Breast epithelium (tissue), 4 donors: ENCODE data around the gene ZNF43. TPM values are rescaled to one million over a fixed set of nuclear protein-coding genes. Genes with fewer than 3 reads are reported as not detected.
"Not testable (repeated sequence)": the region's sequence is repeated elsewhere in the genome, so short reads cannot be mapped to it uniquely, and the experiment has no call there.

ENCODE experiments used
- DNase-seq, 2 donors: peaks; one replicate each; pipeline ENCODE4 v3.0.0-alpha.2; 2019; ENCODE audit warnings: low spot score in 2 of 2
- H3K27ac ChIP-seq, 2 donors: fragments of 200-600 bp; sonication (generic) in 1 of 2; one replicate each; pipeline ENCODE4 v1.5.1; 2016 to 2019; ENCODE audit warnings: mild to moderate bottlenecking in 1 of 2
- H3K27me3 ChIP-seq, 2 donors: fragments of 200-600 bp; sonication (generic) in 1 of 2; one replicate each; pipeline versions ENCODE4 v1.5.1 to v1.6.0; 2017 to 2019; ENCODE audit warnings: control low read depth in 1 of 2, mild to moderate bottlenecking in 1 of 2
- H3K36me3 ChIP-seq: fragments of 200-600 bp; one replicate; pipeline ENCODE4 v1.5.1; 2019
- H3K4me1 ChIP-seq, 2 donors: fragments of 200-600 bp; sonication (generic); one replicate each; pipeline ENCODE4 v1.5.1; 2016 to 2019; ENCODE audit warnings: control low read depth in 1 of 2
- H3K4me3 ChIP-seq, 3 donors: fragments of 200-600 bp; sonication (generic); 1 replicate in 2 of 3; 2 replicates in 1 of 3; pipeline ENCODE4 v1.5.1; 2016 to 2019; ENCODE audit warnings: mild to moderate bottlenecking in 3 of 3, moderate library complexity in 2 of 3
- H3K9me3 ChIP-seq, 2 donors: fragments of 200-600 bp; sonication (generic) in 1 of 2; one replicate each; pipeline ENCODE4 v1.5.1; 2016 to 2019; ENCODE audit warnings: control low read depth in 1 of 2
- POLR2A ChIP-seq: fragments of 450-650 bp; IDR thresholded peaks from one replicate; pipeline ENCODE4 v1.6.1; 2016; ENCODE audit warnings: antibody characterized with exemption, mild to moderate bottlenecking, moderate library complexity
- POLR2AphosphoS5 ChIP-seq, 3 donors: sonication (generic); formaldehyde crosslinking; IDR thresholded peaks; one replicate each; pipeline ENCODE4 v1.6.1; 2017; ENCODE audit warnings: antibody characterized with exemption in 3 of 3
- intact Hi-C: fragments of 100-400 bp; cut with DNase I; formaldehyde crosslinking; loops from one replicate; pipeline ENCODE4 v1.15.1; 2023; ENCODE audit warnings: low total_unique reads
- total RNA-seq, 3 donors: library from RNA; depleted of rRNA; stranded (reverse); fragments of >200 nt; gene quantifications; one replicate each; pipeline ENCODE4 v1.1.0, GENCODE V29; 2016
- TF ChIP-seq, protein P1 (sequence below), 3 donors: fragments of 450-650 bp; IDR thresholded peaks; one replicate each; pipeline ENCODE4 v1.5.1; 2016 to 2017; ENCODE audit warnings: antibody characterized with exemption in 3 of 3, mild to moderate bottlenecking in 3 of 3, moderate library complexity in 3 of 3

ZNF43 gene
- total RNA-seq, 3 donors from 2014 or later: 19.7 to 35.6 (median 21.0) TPM

DNA sequence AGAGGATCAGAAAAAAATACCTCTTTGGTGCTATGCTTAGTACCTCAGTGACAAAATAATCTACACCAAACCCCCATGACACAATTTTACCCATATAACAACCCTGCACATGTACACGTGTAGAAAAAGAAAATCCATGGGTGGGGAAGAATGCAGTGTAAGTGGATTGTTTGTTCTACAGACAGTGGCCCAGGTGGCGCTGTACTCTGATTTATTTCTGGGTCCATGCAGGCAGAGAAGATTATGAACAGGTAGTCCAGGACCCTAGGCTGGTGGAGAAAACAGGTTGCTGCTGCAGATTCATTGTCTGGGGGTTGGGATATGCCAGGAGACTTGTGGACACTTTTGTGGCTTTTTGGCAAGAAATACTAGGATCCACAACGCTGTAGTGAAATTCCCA is 77.7 kb downstream of the ZNF43 start:
- Histone ChIP-seq H3K36me3 (no peaks in the 10 kb centered on the region), H3K4me3 (no peak overlapping the region)
- intact Hi-C loops: no loop called here

DNA sequence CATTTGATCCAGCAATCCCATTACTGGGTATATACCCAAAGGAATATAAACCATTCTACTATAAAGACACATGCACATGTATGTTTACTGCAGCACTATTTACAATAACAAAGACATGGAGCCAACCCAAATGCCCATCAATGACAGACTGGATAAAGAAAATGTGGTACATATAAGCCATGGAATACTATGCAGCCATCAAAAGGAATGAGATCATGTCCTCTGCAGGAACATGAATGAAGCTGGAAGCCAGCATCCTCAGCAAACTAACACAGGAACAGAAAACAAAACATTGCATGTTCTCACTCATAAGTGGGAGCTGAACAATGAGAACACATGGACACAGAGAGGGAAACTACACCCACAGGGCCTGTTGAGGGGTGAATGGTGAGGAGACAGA is 80.4 kb downstream of the ZNF43 start:
- intact Hi-C loops, H3K27ac ChIP-seq, H3K27me3 ChIP-seq, H3K4me3 ChIP-seq, H3K36me3 ChIP-seq, H3K4me1 ChIP-seq, DNase-seq, H3K9me3 ChIP-seq: not testable (repeated sequence)

More for the DNA sequence above, 77.7 kb downstream of the ZNF43 start:
- TF ChIP-seq, protein P1, sequence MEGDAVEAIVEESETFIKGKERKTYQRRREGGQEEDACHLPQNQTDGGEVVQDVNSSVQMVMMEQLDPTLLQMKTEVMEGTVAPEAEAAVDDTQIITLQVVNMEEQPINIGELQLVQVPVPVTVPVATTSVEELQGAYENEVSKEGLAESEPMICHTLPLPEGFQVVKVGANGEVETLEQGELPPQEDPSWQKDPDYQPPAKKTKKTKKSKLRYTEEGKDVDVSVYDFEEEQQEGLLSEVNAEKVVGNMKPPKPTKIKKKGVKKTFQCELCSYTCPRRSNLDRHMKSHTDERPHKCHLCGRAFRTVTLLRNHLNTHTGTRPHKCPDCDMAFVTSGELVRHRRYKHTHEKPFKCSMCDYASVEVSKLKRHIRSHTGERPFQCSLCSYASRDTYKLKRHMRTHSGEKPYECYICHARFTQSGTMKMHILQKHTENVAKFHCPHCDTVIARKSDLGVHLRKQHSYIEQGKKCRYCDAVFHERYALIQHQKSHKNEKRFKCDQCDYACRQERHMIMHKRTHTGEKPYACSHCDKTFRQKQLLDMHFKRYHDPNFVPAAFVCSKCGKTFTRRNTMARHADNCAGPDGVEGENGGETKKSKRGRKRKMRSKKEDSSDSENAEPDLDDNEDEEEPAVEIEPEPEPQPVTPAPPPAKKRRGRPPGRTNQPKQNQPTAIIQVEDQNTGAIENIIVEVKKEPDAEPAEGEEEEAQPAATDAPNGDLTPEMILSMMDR (IDR thresholded peaks at IDR 0.05): no peak
- TF ChIP-seq POLR2A (no peak), POLR2AphosphoS5 (IDR thresholded peaks at IDR 0.05) (no peak)
- peaks cover 0 to 7% of the 10 kb centered on the region in 2 donors for H3K9me3 ChIP-seq
- no peak for DNase-seq
- no peaks in the 10 kb centered on the region for H3K27me3 ChIP-seq
- no peaks in the 10 kb centered on the region for H3K4me1 ChIP-seq
- no peak overlapping the region for H3K27ac ChIP-seq

Other genes starting within 250 kb of the ZNF43 start
- 10 to 100 TPM in 2 of 3 donors, 1 to 10 TPM in 1; 3.8 to 17.4 (median 11.5) TPM for gene ZNF100, start 68.6 kb downstream of the ZNF43 start, total RNA-seq
- 10 to 100 TPM in 2 of 3 donors, 1 to 10 TPM in 1; 4.0 to 57.7 (median 13.8) TPM for gene ZNF208, start 174.8 kb upstream of the ZNF43 start, total RNA-seq
- 1 to 10 TPM; 2.4 to 5.9 (median 2.6) TPM for gene ZNF257, start 216.3 kb upstream of the ZNF43 start, total RNA-seq